Keratinocyte (primary cell): ENCODE data around the gene SLC30A7. TPM values are rescaled to one million over a fixed set of nuclear protein-coding genes. Genes with fewer than 3 reads are reported as not detected.

ENCODE experiments used
- DNase-seq: peaks from one replicate; pipeline ENCODE4 v3.0.0-alpha.2; 2011; ENCODE audit warnings: low read depth, missing footprints, low spot score
- FAIRE-seq: peaks from 2 replicates; lab custom pipeline; 2011; peaks lifted over from hg19 to GRCh38; lab: Jason Lieb, UNC
- H2AFZ ChIP-seq: 2 replicates; pipeline ENCODE4 v1.6.0; 2012; ENCODE audit warnings: low read length, control low read depth, inconsistent platforms; ENCODE audit not compliant: control insufficient read depth
- H3K27ac ChIP-seq: 2 replicates; pipeline ENCODE4 v1.5.1; 2011; ENCODE audit warnings: low read length; ENCODE audit not compliant: control insufficient read depth, insufficient read depth
- H3K27me3 ChIP-seq: 3 replicates; pipeline ENCODE4 v1.6.0; 2011; ENCODE audit warnings: low read length; ENCODE audit not compliant: control insufficient read depth, insufficient read depth; ENCODE audit errors: extremely low read depth
- H3K36me3 ChIP-seq, 2 experiments: 2 replicates in 1 of 2; 3 replicates in 1 of 2; pipeline ENCODE4 v1.5.1; 2011; ENCODE audit warnings: low read length in 2 of 2, mild to moderate bottlenecking in 1 of 2; ENCODE audit not compliant: control insufficient read depth in 2 of 2, insufficient read depth in 2 of 2; ENCODE audit errors: extremely low read depth in 1 of 2
- H3K4me1 ChIP-seq: 3 replicates; pipeline ENCODE4 v1.5.1; 2011; ENCODE audit warnings: low read length; ENCODE audit not compliant: control insufficient read depth, insufficient read depth; ENCODE audit errors: extremely low read depth
- H3K4me2 ChIP-seq: 3 replicates; pipeline ENCODE4 v1.6.0; 2011; ENCODE audit warnings: low read depth, low read length; ENCODE audit not compliant: control insufficient read depth, insufficient read depth; ENCODE audit errors: extremely low read depth
- H3K4me3 ChIP-seq, 3 experiments: fragments of 200-600 bp in 1 of 3; sonication (generic) in 1 of 3; 2 replicates in 2 of 3; 3 replicates in 1 of 3; pipeline ENCODE4 v1.5.1; 2011 to 2016; ENCODE audit warnings: low read length in 3 of 3, mild to moderate bottlenecking in 3 of 3, control low read depth in 2 of 3, inconsistent platforms in 1 of 3, low read depth in 1 of 3, mixed read lengths in 1 of 3, mixed run types in 1 of 3, moderate library complexity in 1 of 3; ENCODE audit not compliant: control insufficient read depth in 2 of 3, insufficient read depth in 2 of 3; ENCODE audit errors: extremely low read depth in 1 of 3
- H3K79me2 ChIP-seq: 2 replicates; pipeline ENCODE4 v1.6.0; 2012; ENCODE audit warnings: low read length; ENCODE audit not compliant: control insufficient read depth, insufficient read depth
- H3K9ac ChIP-seq: 3 replicates; pipeline ENCODE4 v1.6.0; 2011; ENCODE audit warnings: low read length; ENCODE audit not compliant: control insufficient read depth, insufficient read depth; ENCODE audit errors: extremely low read depth
- H3K9me1 ChIP-seq: 3 replicates; pipeline ENCODE4 v1.6.0; 2011; ENCODE audit warnings: low read length; ENCODE audit not compliant: control insufficient read depth, insufficient read depth; ENCODE audit errors: extremely low read depth
- H3K9me3 ChIP-seq: 2 replicates; pipeline ENCODE4 v1.5.1; 2012; ENCODE audit warnings: low read depth, low read length; ENCODE audit not compliant: control insufficient read depth
- H4K20me1 ChIP-seq: 3 replicates; pipeline ENCODE4 v1.6.0; 2011; ENCODE audit warnings: low read length; ENCODE audit not compliant: control insufficient read depth, insufficient read depth; ENCODE audit errors: extremely low read depth
- EZH2 ChIP-seq: IDR thresholded peaks from one replicate; pipeline ENCODE4 v1.6.1; 2012; ENCODE audit warnings: inconsistent platforms, mild to moderate bottlenecking, low read length, moderate library complexity
- dilution Hi-C: fragments of 300-500 bp; cut with MboI; formaldehyde crosslinking; loops from one replicate; pipeline ENCODE4 v1.7.0; 2020; ENCODE audit warnings: low sequenced_read_pairs; ENCODE audit not compliant: extremely low pct_ligation_motif_present
- polyA plus RNA-seq, 5 experiments: library from polyadenylated mRNA; depleted of rRNA in 3 of 5; stranded (reverse) in 3 of 5; stranded (forward) in 1 of 5; unstranded in 1 of 5; fragments of >200 nt; gene quantifications; 1 replicate in 1 of 5; 2 replicates in 3 of 5; 3 replicates in 1 of 5; pipeline versions ENCODE4 v1.2.1 to v1.2.3, GENCODE V29; 2011 to 2012; ENCODE audit warnings: missing spikeins in 2 of 5, low read depth in 1 of 5, low replicate concordance in 1 of 5
- TF ChIP-seq, protein P1 (sequence below), 3 experiments: IDR thresholded peaks in 1 of 3; conservative IDR thresholded peaks in 1 of 3; optimal IDR thresholded peaks in 1 of 3; 2 replicates in 2 of 3; 3 replicates in 1 of 3; pipeline versions ENCODE3 to v1.5.1; 2011; ENCODE audit warnings: low read length in 3 of 3, mild to moderate bottlenecking in 3 of 3, moderate library complexity in 2 of 3, control low read depth in 1 of 3, inconsistent platforms in 1 of 3; ENCODE audit not compliant: insufficient read depth in 2 of 3; ENCODE audit errors: extremely low read depth in 1 of 3

SLC30A7 gene
- polyA plus RNA-seq, 1 donor (not counting 4 experiments of a cell fraction or from before 2014, with no cell fraction given): 15.1 TPM

DNA sequence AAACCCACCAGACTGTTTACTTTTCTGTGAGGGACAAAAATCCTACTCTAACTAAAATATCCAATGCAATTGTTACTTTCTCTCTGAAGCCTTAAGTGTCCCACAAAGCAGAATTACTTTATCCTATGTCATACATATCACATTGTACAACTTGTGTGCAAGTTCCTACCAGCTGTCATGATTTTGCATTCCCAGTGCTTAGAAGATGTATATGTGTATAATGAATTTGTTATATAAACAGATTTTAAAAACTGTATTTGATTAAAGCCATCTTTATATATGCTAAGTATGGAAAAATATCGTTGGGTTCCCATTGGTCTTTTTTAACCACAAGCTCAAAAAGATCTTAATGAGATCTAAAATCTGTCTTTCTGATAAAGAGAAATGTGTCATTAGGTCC is 72.7 kb downstream of the SLC30A7 start:
- Histone ChIP-seq H3K4me2 (no peak overlapping the region), H3K9me3 (no peaks in the 10 kb centered on the region), H4K20me1 (no peaks in the 10 kb centered on the region), H3K4me1 (no peaks in the 10 kb centered on the region), H3K4me3 (no peak overlapping the region), H3K79me2 (no peaks in the 10 kb centered on the region), H3K27me3 (no peaks in the 10 kb centered on the region), H3K9me1 (no peaks in the 10 kb centered on the region), H3K36me3 (peaks cover 6 to 9% of the 10 kb centered on the region in 2 experiments), H3K9ac (no peak overlapping the region), H2AFZ (no peak overlapping the region), H3K27ac (no peak overlapping the region)
- FAIRE-seq (no peak), DNase-seq (no peak)
- TF ChIP-seq, protein P1, sequence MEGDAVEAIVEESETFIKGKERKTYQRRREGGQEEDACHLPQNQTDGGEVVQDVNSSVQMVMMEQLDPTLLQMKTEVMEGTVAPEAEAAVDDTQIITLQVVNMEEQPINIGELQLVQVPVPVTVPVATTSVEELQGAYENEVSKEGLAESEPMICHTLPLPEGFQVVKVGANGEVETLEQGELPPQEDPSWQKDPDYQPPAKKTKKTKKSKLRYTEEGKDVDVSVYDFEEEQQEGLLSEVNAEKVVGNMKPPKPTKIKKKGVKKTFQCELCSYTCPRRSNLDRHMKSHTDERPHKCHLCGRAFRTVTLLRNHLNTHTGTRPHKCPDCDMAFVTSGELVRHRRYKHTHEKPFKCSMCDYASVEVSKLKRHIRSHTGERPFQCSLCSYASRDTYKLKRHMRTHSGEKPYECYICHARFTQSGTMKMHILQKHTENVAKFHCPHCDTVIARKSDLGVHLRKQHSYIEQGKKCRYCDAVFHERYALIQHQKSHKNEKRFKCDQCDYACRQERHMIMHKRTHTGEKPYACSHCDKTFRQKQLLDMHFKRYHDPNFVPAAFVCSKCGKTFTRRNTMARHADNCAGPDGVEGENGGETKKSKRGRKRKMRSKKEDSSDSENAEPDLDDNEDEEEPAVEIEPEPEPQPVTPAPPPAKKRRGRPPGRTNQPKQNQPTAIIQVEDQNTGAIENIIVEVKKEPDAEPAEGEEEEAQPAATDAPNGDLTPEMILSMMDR (optimal IDR thresholded peaks at IDR 0.05 in 1 of 3, IDR thresholded peaks at IDR 0.05 in 1 of 3, conservative IDR thresholded peaks at IDR 0.05 in 1 of 3; ENCODE audit: extremely low read depth in 1 of 3, insufficient read depth in 2 of 3, low read length in 3 of 3): no peak
- no peak for TF ChIP-seq EZH2
- dilution Hi-C loops: no loop called here

DNA sequence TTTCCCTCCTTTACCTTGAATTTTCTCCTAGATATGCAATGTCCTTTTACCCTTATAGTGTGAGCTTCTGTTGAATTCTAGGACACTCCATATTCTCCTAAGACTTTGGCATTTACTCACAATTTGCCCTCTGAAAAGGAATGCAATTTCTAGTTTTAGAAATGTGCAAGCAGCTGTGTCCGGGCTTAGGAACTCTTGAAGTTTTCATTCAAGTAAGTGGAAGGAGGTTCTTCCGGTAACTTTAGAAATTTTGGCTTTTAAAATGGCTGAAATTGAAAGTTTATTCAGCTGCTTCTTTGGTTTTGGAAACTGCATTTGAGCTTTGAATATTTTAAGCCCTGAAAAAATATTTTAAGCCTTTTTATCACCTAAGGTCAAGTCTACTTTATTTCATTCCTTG is 73.4 kb downstream of the SLC30A7 start:
- Histone ChIP-seq H3K4me3 (no peak overlapping the region), H3K36me3 (peaks cover 6 to 8% of the 10 kb centered on the region in 2 experiments), H3K4me1 (no peaks in the 10 kb centered on the region), H3K4me2 (no peak overlapping the region), H3K9me1 (no peaks in the 10 kb centered on the region), H3K27me3 (no peaks in the 10 kb centered on the region), H3K9me3 (no peaks in the 10 kb centered on the region), H3K79me2 (no peaks in the 10 kb centered on the region), H4K20me1 (no peaks in the 10 kb centered on the region), H3K27ac (no peak overlapping the region), H3K9ac (no peak overlapping the region), H2AFZ (no peak overlapping the region)
- TF ChIP-seq EZH2: no peak
- TF ChIP-seq, protein P1 (optimal IDR thresholded peaks at IDR 0.05 in 1 of 3, IDR thresholded peaks at IDR 0.05 in 1 of 3, conservative IDR thresholded peaks at IDR 0.05 in 1 of 3; ENCODE audit: extremely low read depth in 1 of 3, insufficient read depth in 2 of 3, low read length in 3 of 3): no peak
- peak; percentile 9 for FAIRE-seq
- no peak for DNase-seq
- dilution Hi-C loops: no loop called here
